ENCODE results near the gene BHLHE23. TPM values are rescaled to one million over a fixed set of nuclear protein-coding genes. Genes with fewer than 3 reads are reported as not detected.
A peak's percentile ranks its signal among the peaks of the same experiment; 100 is the strongest.

BHLHE23 gene
- total RNA-seq, 3 donors from 2014 or later (not counting 1 experiment from before 2014, with no cell fraction given): not detected

- H3K36me3 Mint-ChIP-seq: no peaks in the 10 kb centered on the region
- peak in 1 of 2 donors; percentile 47 for DNase-seq
- H3K27ac Mint-ChIP-seq: no peak overlapping the region
- WGBS (ENCODE audit: insufficient coverage): 54% methylated on average over 45 of the region's 45 CpGs
- H3K9me3 Mint-ChIP-seq: no peaks in the 10 kb centered on the region
- Histone ChIP-seq H3K36me3 (ENCODE audit: control insufficient read depth, insufficient read depth, low read length) (no peaks in the 10 kb centered on the region), H3K9me3 (ENCODE audit: control insufficient read depth, insufficient read depth, low read length) (no peaks in the 10 kb centered on the region), H3K4me3 (ENCODE audit: low read length) (no peak overlapping the region), H3K27me3 (ENCODE audit: control insufficient read depth, insufficient read depth, low read length) (peaks cover 14% of the 10 kb centered on the region), H3K27ac (ENCODE audit: low read length) (no peak overlapping the region), H3K4me1 (ENCODE audit: control insufficient read depth, insufficient read depth, low read length) (peaks cover 4% of the 10 kb centered on the region)
- ATAC-seq: no peak
- H3K27me3 Mint-ChIP-seq (ENCODE audit: low read depth in 2 of 2): peaks cover 7 to 41% of the 10 kb centered on the region in 2 donors
- no peak for TF ChIP-seq CTCF (IDR thresholded peaks at IDR 0.05)
- intact Hi-C loops (cut with micrococcal nuclease): no loop called here
- H3K4me1 Mint-ChIP-seq: no peaks in the 10 kb centered on the region
- H3K4me3 Mint-ChIP-seq: no peak overlapping the region
These were observed 19.0 kb upstream of the BHLHE23 start for GRCh38 chr20:63025534-63026331.

- Histone ChIP-seq H3K27me3 (ENCODE audit: control insufficient read depth, insufficient read depth, low read length) (peaks cover 17% of the 10 kb centered on the region), H3K4me1 (ENCODE audit: control insufficient read depth, insufficient read depth, low read length) (peaks cover 4% of the 10 kb centered on the region), H3K4me3 (ENCODE audit: low read length) (no peak overlapping the region), H3K9me3 (ENCODE audit: control insufficient read depth, insufficient read depth, low read length) (no peaks in the 10 kb centered on the region), H3K36me3 (ENCODE audit: control insufficient read depth, insufficient read depth, low read length) (no peaks in the 10 kb centered on the region), H3K27ac (ENCODE audit: low read length) (no peak overlapping the region)
- Mint-ChIP-seq H3K4me3 (no peak overlapping the region), H3K27ac (no peak overlapping the region), H3K27me3 (ENCODE audit: low read depth in 2 of 2) (peaks cover 16 to 46% of the 10 kb centered on the region in 2 donors), H3K36me3 (no peaks in the 10 kb centered on the region), H3K9me3 (no peaks in the 10 kb centered on the region), H3K4me1 (no peaks in the 10 kb centered on the region)
- no peak for DNase-seq
- no peak for TF ChIP-seq CTCF (IDR thresholded peaks at IDR 0.05)
- intact Hi-C loops (cut with micrococcal nuclease): no loop called here
- 77% methylated on average over 27 of the region's 28 CpGs for WGBS (ENCODE audit: insufficient coverage)
- no peak for ATAC-seq
These were observed 18.0 kb upstream of the BHLHE23 start for GRCh38 chr20:63024573-63025392.

GRCh38 chr20:63023936-63024571 is 17.3 kb upstream of the BHLHE23 start:
- no peak for ATAC-seq
- no peaks in the 10 kb centered on the region for H3K36me3 Mint-ChIP-seq
- H3K4me1 Mint-ChIP-seq: no peaks in the 10 kb centered on the region
- peaks cover 22 to 42% of the 10 kb centered on the region in 2 donors for H3K27me3 Mint-ChIP-seq (ENCODE audit: low read depth in 2 of 2)
- H3K27ac Mint-ChIP-seq: no peak overlapping the region
- H3K36me3 ChIP-seq (ENCODE audit: control insufficient read depth, insufficient read depth, low read length): no peaks in the 10 kb centered on the region
- no peak overlapping the region for H3K4me3 Mint-ChIP-seq
- no peak overlapping the region for H3K27ac ChIP-seq (ENCODE audit: low read length)
- peaks cover 4% of the 10 kb centered on the region for H3K4me1 ChIP-seq (ENCODE audit: control insufficient read depth, insufficient read depth, low read length)
- H3K4me3 ChIP-seq (ENCODE audit: low read length): no peak overlapping the region
- H3K27me3 ChIP-seq (ENCODE audit: control insufficient read depth, insufficient read depth, low read length): peaks cover 14% of the 10 kb centered on the region
- H3K9me3 ChIP-seq (ENCODE audit: control insufficient read depth, insufficient read depth, low read length): no peaks in the 10 kb centered on the region
- intact Hi-C loops (cut with micrococcal nuclease): no loop called here
- 88% methylated on average over 33 of the region's 33 CpGs for WGBS (ENCODE audit: insufficient coverage)
- TF ChIP-seq CTCF (IDR thresholded peaks at IDR 0.05): no peak
- H3K9me3 Mint-ChIP-seq: no peaks in the 10 kb centered on the region
- no peak for DNase-seq

Measured in natural killer cell (primary cell).